CD14-positive monocyte (primary cell): ENCODE measurements around the gene USP17L27. TPM values are rescaled to one million over a fixed set of nuclear protein-coding genes. Genes with fewer than 3 reads are reported as not detected.
"Not testable (repeated sequence)": the region's sequence is repeated elsewhere in the genome, so short reads cannot be mapped to it uniquely, and the experiment has no call there.

Source experiments
- DNase-seq, 3 donors: peaks; one replicate each; pipeline ENCODE4 v3.0.0-alpha.2; 2011 to 2022
- H2AFZ ChIP-seq: 2 replicates; pipeline ENCODE4 v1.6.0; 2012; ENCODE audit warnings: mild to moderate bottlenecking, low read depth, low read length, inconsistent platforms; ENCODE audit not compliant: insufficient read depth, poor library complexity, severe bottlenecking
- H3K27ac ChIP-seq, 2 donors: 1 replicate in 1 of 2; 2 replicates in 1 of 2; pipeline ENCODE4 v1.5.1; 2012 to 2013; ENCODE audit warnings: low read length in 2 of 2, control low read depth in 1 of 2, inconsistent platforms in 1 of 2, low read depth in 1 of 2, mild to moderate bottlenecking in 1 of 2
- H3K27me3 ChIP-seq, 2 donors: one replicate each; pipeline versions ENCODE4 v1.6.0 to v1.6.1; 2011 to 2013; ENCODE audit warnings: low read length in 2 of 2; ENCODE audit not compliant: control insufficient read depth in 2 of 2, insufficient read depth in 2 of 2
- H3K36me3 ChIP-seq, 2 donors: replicated peaks in 1 of 2; 1 replicate in 1 of 2; 2 replicates in 1 of 2; pipeline versions ENCODE4 v1.5.1 to v1.6.1; 2012 to 2013; ENCODE audit warnings: low read length in 2 of 2, control low read depth in 1 of 2, inconsistent platforms in 1 of 2, mild to moderate bottlenecking in 1 of 2; ENCODE audit not compliant: insufficient read depth in 2 of 2, control insufficient read depth in 1 of 2
- H3K4me1 ChIP-seq, 2 donors: 1 replicate in 1 of 2; 2 replicates in 1 of 2; pipeline versions ENCODE4 v1.5.1 to v1.6.1; 2012 to 2013; ENCODE audit warnings: low read length in 2 of 2, control low read depth in 1 of 2, inconsistent platforms in 1 of 2, mild to moderate bottlenecking in 1 of 2, moderate library complexity in 1 of 2; ENCODE audit not compliant: insufficient read depth in 2 of 2, control insufficient read depth in 1 of 2
- H3K4me2 ChIP-seq: replicated peaks from 2 replicates; pipeline ENCODE3; 2012; ENCODE audit warnings: low read length, moderate library complexity, mild to moderate bottlenecking; ENCODE audit not compliant: poor library complexity, severe bottlenecking; ENCODE audit errors: extremely low read depth
- H3K4me3 ChIP-seq, 3 experiments: fragments of 200-600 bp in 1 of 3; sonication (generic) in 1 of 3; replicated peaks in 1 of 3; 1 replicate in 2 of 3; 2 replicates in 1 of 3; pipeline ENCODE4 v1.5.1; 2011 to 2013; ENCODE audit warnings: low read length in 3 of 3, mild to moderate bottlenecking in 3 of 3, control low read depth in 2 of 3, low read depth in 2 of 3, inconsistent platforms in 1 of 3, moderate library complexity in 1 of 3
- H3K79me2 ChIP-seq: 2 replicates; pipeline ENCODE4 v1.6.0; 2012; ENCODE audit warnings: mild to moderate bottlenecking, control low read depth, inconsistent platforms, low read length, moderate library complexity; ENCODE audit not compliant: insufficient read depth
- H3K9ac ChIP-seq: 2 replicates; pipeline ENCODE4 v1.6.0; 2017; ENCODE audit warnings: low read length, mild to moderate bottlenecking; ENCODE audit not compliant: insufficient read depth, poor library complexity, severe bottlenecking
- H3K9me3 ChIP-seq, 2 donors: replicated peaks in 1 of 2; 1 replicate in 1 of 2; 2 replicates in 1 of 2; pipeline versions ENCODE4 v1.5.1 to v1.6.1; 2012 to 2013; ENCODE audit warnings: low read length in 2 of 2, control low read depth in 1 of 2; ENCODE audit not compliant: control insufficient read depth in 1 of 2, insufficient read depth in 1 of 2
- H4K20me1 ChIP-seq: 2 replicates; pipeline ENCODE4 v1.6.0; 2012; ENCODE audit warnings: mild to moderate bottlenecking, low read length, control low read depth, moderate library complexity; ENCODE audit not compliant: insufficient read depth
- H3K27ac Mint-ChIP-seq, 7 donors: one replicate each; pipeline ENCODE4 v1.8.0; 2020; ENCODE audit warnings: mild to moderate bottlenecking in 7 of 7, mixed read lengths in 7 of 7, moderate library complexity in 6 of 7, inconsistent platforms in 2 of 7
- H3K27me3 Mint-ChIP-seq, 3 donors: one replicate each; pipeline ENCODE4 v1.8.0; 2021 to 2022; ENCODE audit warnings: low read depth in 3 of 3, mild to moderate bottlenecking in 3 of 3, mixed read lengths in 3 of 3, moderate library complexity in 3 of 3, inconsistent platforms in 1 of 3
- H3K36me3 Mint-ChIP-seq, 2 donors: one replicate each; pipeline ENCODE4 v1.8.0; 2020; ENCODE audit warnings: mixed read lengths in 2 of 2, inconsistent platforms in 1 of 2, mild to moderate bottlenecking in 1 of 2
- H3K4me1 Mint-ChIP-seq: one replicate; pipeline ENCODE4 v1.8.0; 2020; ENCODE audit warnings: mild to moderate bottlenecking, mixed read lengths
- H3K4me3 Mint-ChIP-seq, 2 donors: one replicate each; pipeline ENCODE4 v1.8.0; 2020; ENCODE audit warnings: mild to moderate bottlenecking in 2 of 2, mixed read lengths in 2 of 2, moderate library complexity in 1 of 2
- H3K9me3 Mint-ChIP-seq, 7 donors: one replicate each; pipeline ENCODE4 v1.8.0; 2020 to 2022; ENCODE audit warnings: mixed read lengths in 7 of 7, mild to moderate bottlenecking in 6 of 7, moderate library complexity in 6 of 7, inconsistent platforms in 2 of 7
- whole genome bisulfite sequencing: methylation state at CpG from one replicate; pipeline ENCODE4 v1.1.5; 2013; ENCODE audit warnings: missing lambda C conversion rate; ENCODE audit not compliant: insufficient coverage; 5-methylcytosine and 5-hydroxymethylcytosine counted together
- intact Hi-C, 2 donors: fragments of 100-400 bp; cut with micrococcal nuclease; formaldehyde crosslinking; loops; one replicate each; pipeline versions ENCODE4 v1.15.0 to v1.15.1; 2023
- polyA plus RNA-seq, 3 donors: library from polyadenylated mRNA; depleted of rRNA in 1 of 3; unstranded in 2 of 3; stranded (reverse) in 1 of 3; fragments of 300-500 nt in 2 of 3; fragments of >200 nt in 1 of 3; fragmentation: Illumina TruSeq in 2 of 3; gene quantifications; 1 replicate in 2 of 3; 2 replicates in 1 of 3; pipeline ENCODE4 v1.2.3, GENCODE V29; 2012 to 2021

Gene USP17L27
- polyA plus RNA-seq, 3 donors, result not detected

- H3K27ac ChIP-seq, H3K9me3 ChIP-seq, H3K9me3 Mint-ChIP-seq, H3K27ac Mint-ChIP-seq, H3K9ac ChIP-seq, H3K4me1 ChIP-seq, H3K79me2 ChIP-seq, H3K27me3 Mint-ChIP-seq, H3K4me2 ChIP-seq, intact Hi-C loops, H2AFZ ChIP-seq, H3K4me1 Mint-ChIP-seq, DNase-seq, H3K27me3 ChIP-seq, H3K4me3 Mint-ChIP-seq, H4K20me1 ChIP-seq, H3K36me3 Mint-ChIP-seq, H3K4me3 ChIP-seq, H3K36me3 ChIP-seq: not testable (repeated sequence)
- WGBS, result no CpG with 5 or more reads among the region's 15 CpGs
These were observed 9.6 kb upstream of the USP17L27 start, which contains the start of gene USP17L26 for GRCh38 chr4:9334358-9334757. TSS of gene USP17L26 (plus strand) at chr4:9334658. CDS start at chr4:9334658, 0 bp downstream.

- H3K9me3 ChIP-seq, H3K4me2 ChIP-seq, H3K27ac ChIP-seq, H3K27me3 Mint-ChIP-seq, H3K36me3 ChIP-seq, H3K4me1 ChIP-seq, H3K4me1 Mint-ChIP-seq, H3K36me3 Mint-ChIP-seq, H3K27ac Mint-ChIP-seq, H3K9ac ChIP-seq, H4K20me1 ChIP-seq, H3K27me3 ChIP-seq, H3K4me3 Mint-ChIP-seq, DNase-seq, H2AFZ ChIP-seq, H3K79me2 ChIP-seq, H3K9me3 Mint-ChIP-seq, H3K4me3 ChIP-seq, intact Hi-C loops: not testable (repeated sequence)
- no CpG with 5 or more reads among the region's 15 CpGs for WGBS
These were observed 4.8 kb upstream of the USP17L27 start, which contains the start of gene USP17L5 for GRCh38 chr4:9339103-9339502. TSS of gene USP17L5 (plus strand) at chr4:9339403. CDS start at chr4:9339403, 0 bp downstream.

GRCh38 chr4:9348593-9348992, 4.6 kb downstream of the USP17L27 start, which contains the start of gene USP17L28:
TSS of gene USP17L28 (plus strand) at chr4:9348893. CDS start at chr4:9348893, 0 bp downstream.
- intact Hi-C loops, H3K4me2 ChIP-seq, H3K36me3 Mint-ChIP-seq, H2AFZ ChIP-seq, H3K36me3 ChIP-seq, H3K9me3 ChIP-seq, H4K20me1 ChIP-seq, H3K27ac Mint-ChIP-seq, H3K27ac ChIP-seq, DNase-seq, H3K9ac ChIP-seq, H3K4me1 ChIP-seq, H3K27me3 ChIP-seq, H3K4me1 Mint-ChIP-seq, H3K79me2 ChIP-seq, H3K4me3 ChIP-seq, H3K27me3 Mint-ChIP-seq, H3K4me3 Mint-ChIP-seq, H3K9me3 Mint-ChIP-seq: not testable (repeated sequence)
- WGBS, result no CpG with 5 or more reads among the region's 15 CpGs

- DNase-seq, H3K9me3 Mint-ChIP-seq, H3K79me2 ChIP-seq, H3K4me3 Mint-ChIP-seq, H2AFZ ChIP-seq, H4K20me1 ChIP-seq, H3K36me3 Mint-ChIP-seq, intact Hi-C loops, H3K4me1 Mint-ChIP-seq, H3K27me3 ChIP-seq, H3K4me3 ChIP-seq, H3K4me2 ChIP-seq, H3K27ac ChIP-seq, H3K27ac Mint-ChIP-seq, H3K36me3 ChIP-seq, H3K4me1 ChIP-seq, H3K27me3 Mint-ChIP-seq, H3K9ac ChIP-seq, H3K9me3 ChIP-seq: not testable (repeated sequence)
- WGBS, result 97% methylated on average over 7 of the region's 18 CpGs
These were observed 6.9 kb downstream of the USP17L27 start for GRCh38 chr4:9350866-9351265.
